Endothelial cell of umbilical vein (primary cell): ENCODE measurements around the gene CRP. TPM values are rescaled to one million over a fixed set of nuclear protein-coding genes. Genes with fewer than 3 reads are reported as not detected.

Experiments
- BruUV-seq: library from RNA; stranded (reverse); fragments of 400-500 nt; replicated peaks from 2 replicates; lab custom pipeline; 2021; lab: Mats Ljungman, UMichigan
- CTCF ChIA-PET: fragments of 300-600, 350-600 bp; sonication (Branson Sonifier 250); formaldehyde crosslinking; loops from one replicate; lab custom pipeline; 2021; ENCODE audit warnings: antibody characterized with exemption, inconsistent platforms; lab: Charles Lee
- POLR2A ChIA-PET: fragments of 300-600, 350-600 bp; sonication (Branson Sonifier 250); formaldehyde crosslinking; loops from one replicate; lab custom pipeline; 2021; ENCODE audit warnings: antibody characterized with exemption, inconsistent platforms; lab: Charles Lee
- DNase-seq: peaks from one replicate; pipeline ENCODE4 v3.0.0-alpha.2; 2011; ENCODE audit warnings: low read depth, low spot score
- FAIRE-seq: peaks from 2 replicates; lab custom pipeline; 2011; peaks lifted over from hg19 to GRCh38; lab: Jason Lieb, UNC
- H2AFZ ChIP-seq: 2 replicates; pipeline ENCODE4 v1.6.0; 2012; ENCODE audit warnings: low read depth, low read length, control low read depth, inconsistent platforms
- H3K27ac ChIP-seq: 2 replicates; pipeline ENCODE4 v1.5.1; 2011; ENCODE audit warnings: low read depth, mild to moderate bottlenecking, control low read depth, low read length, moderate library complexity; ENCODE audit not compliant: insufficient read depth
- H3K27me3 ChIP-seq, 2 experiments: 2 replicates each; pipeline versions ENCODE4 v1.6.0 to v1.6.1; 2011; ENCODE audit warnings: low read length in 2 of 2, mixed read lengths in 1 of 2; ENCODE audit not compliant: control insufficient read depth in 2 of 2, insufficient read depth in 2 of 2
- H3K36me3 ChIP-seq, 2 experiments: 2 replicates in 1 of 2; 3 replicates in 1 of 2; pipeline ENCODE4 v1.5.1; 2011; ENCODE audit warnings: low read length in 2 of 2, mild to moderate bottlenecking in 1 of 2, moderate library complexity in 1 of 2; ENCODE audit not compliant: control insufficient read depth in 2 of 2, insufficient read depth in 2 of 2; ENCODE audit errors: extremely low read depth in 1 of 2
- H3K4me1 ChIP-seq: 3 replicates; pipeline ENCODE4 v1.5.1; 2011; ENCODE audit warnings: mild to moderate bottlenecking, low read length; ENCODE audit not compliant: control insufficient read depth, insufficient read depth; ENCODE audit errors: extremely low read depth
- H3K4me2 ChIP-seq: 2 replicates; pipeline ENCODE4 v1.6.1; 2011; ENCODE audit warnings: low read length, control low read depth, mixed read lengths; ENCODE audit not compliant: insufficient read depth
- H3K4me3 ChIP-seq, 3 experiments: fragments of 200-600 bp in 1 of 3; sonication (generic), shearing (Covaris generic) in 1 of 3; replicated peaks in 1 of 3; 2 replicates each; pipeline ENCODE4 v1.5.1; 2011 to 2016; ENCODE audit warnings: control low read depth in 3 of 3, low read length in 3 of 3, mild to moderate bottlenecking in 2 of 3, inconsistent platforms in 1 of 3, low read depth in 1 of 3, moderate library complexity in 1 of 3; ENCODE audit not compliant: insufficient read depth in 1 of 3
- H3K79me2 ChIP-seq: 2 replicates; pipeline ENCODE4 v1.6.0; 2012; ENCODE audit warnings: low read length, inconsistent platforms; ENCODE audit not compliant: control insufficient read depth, insufficient read depth
- H3K9ac ChIP-seq: replicated peaks from 2 replicates; pipeline ENCODE3; 2011; ENCODE audit warnings: low read length, control low read depth; ENCODE audit not compliant: insufficient read depth; ENCODE audit errors: extremely low read depth
- H3K9me1 ChIP-seq: replicated peaks from 3 replicates; pipeline ENCODE4 v1.6.0; 2011; ENCODE audit warnings: mild to moderate bottlenecking, low read length; ENCODE audit not compliant: control insufficient read depth, insufficient read depth; ENCODE audit errors: extremely low read depth
- H3K9me3 ChIP-seq: replicated peaks from 2 replicates; pipeline ENCODE4 v1.5.1; 2012; ENCODE audit warnings: low read length, inconsistent platforms; ENCODE audit not compliant: control insufficient read depth, insufficient read depth
- H4K20me1 ChIP-seq: replicated peaks from 2 replicates; pipeline ENCODE3; 2011; ENCODE audit warnings: mild to moderate bottlenecking, low read length; ENCODE audit not compliant: control insufficient read depth, insufficient read depth; ENCODE audit errors: extremely low read depth
- FOS ChIP-seq: IDR thresholded peaks from 2 replicates; pipeline ENCODE4 v1.6.1; 2011; ENCODE audit warnings: mild to moderate bottlenecking, low read length, moderate library complexity, borderline replicate concordance; ENCODE audit not compliant: insufficient read depth
- GATA2 ChIP-seq: IDR thresholded peaks from 2 replicates; pipeline ENCODE4 v1.7.0; 2011; ENCODE audit warnings: low read depth, mild to moderate bottlenecking, moderate library complexity, mixed read lengths, low read length; ENCODE audit not compliant: insufficient read length, insufficient read depth
- JUN ChIP-seq: IDR thresholded peaks from 2 replicates; pipeline ENCODE4 v1.6.1; 2011; ENCODE audit warnings: borderline replicate concordance, low read depth; ENCODE audit not compliant: insufficient read length, insufficient read depth
- MYC ChIP-seq: IDR thresholded peaks from one replicate; pipeline ENCODE4 v1.6.1; 2011; ENCODE audit warnings: mild to moderate bottlenecking, low read depth, low read length
- POLR2A ChIP-seq: IDR thresholded peaks from 2 replicates; pipeline ENCODE4 v1.6.1; 2012; ENCODE audit warnings: low read depth, mild to moderate bottlenecking, control low read depth, low read length
- POLR2AphosphoS5 ChIP-seq: IDR thresholded peaks from 2 replicates; pipeline ENCODE4 v1.6.1; 2012; ENCODE audit warnings: low read depth, mild to moderate bottlenecking, control low read depth, low read length, moderate library complexity; ENCODE audit not compliant: insufficient read depth
- dilution Hi-C: fragments of 300-500 bp; cut with MboI; formaldehyde crosslinking; loops from one replicate; pipeline ENCODE4 v1.15.0; 2019; ENCODE audit warnings: low sequenced_read_pairs; ENCODE audit not compliant: extremely low pct_ligation_motif_present
- intact Hi-C: fragments of 100-400 bp; cut with micrococcal nuclease; formaldehyde crosslinking; loops from one replicate; pipeline ENCODE4 v1.10.0; 2022
- polyA plus RNA-seq, 4 experiments: library from polyadenylated mRNA; depleted of rRNA in 3 of 4; stranded (reverse) in 3 of 4; unstranded in 1 of 4; fragments of >200 nt; gene quantifications; 2 replicates each; pipeline versions ENCODE4 v1.2.1 to v1.2.3, GENCODE V29; 2011 to 2012; ENCODE audit warnings: missing spikeins in 1 of 4
- total RNA-seq: library from RNA; stranded (reverse); gene quantifications from 2 replicates; pipeline ENCODE4 v1.2.3, GENCODE V29; 2021
- TF ChIP-seq, protein P1 (sequence below): IDR thresholded peaks from 2 replicates; pipeline ENCODE4 v1.6.1; 2011; ENCODE audit not compliant: insufficient read depth, insufficient read length
- TF ChIP-seq, protein P2 (sequence below), 2 donors: IDR thresholded peaks; 1 replicate in 1 of 2; 2 replicates in 1 of 2; pipeline ENCODE4 v1.5.1; 2011; ENCODE audit warnings: low read length in 2 of 2, mild to moderate bottlenecking in 2 of 2, moderate library complexity in 2 of 2, control low read depth in 1 of 2, inconsistent platforms in 1 of 2, low read depth in 1 of 2; ENCODE audit not compliant: insufficient read depth in 1 of 2; ENCODE audit errors: extremely low read depth in 1 of 2

CRP gene
- total and polyA plus RNA-seq, 2 donors (not counting 3 experiments of a cell fraction or from before 2014, with no cell fraction given), result not detected

- TF ChIP-seq POLR2A (no peak), JUN (no peak), MYC (no peak), POLR2AphosphoS5 (no peak), FOS (no peak), GATA2 (no peak)
- TF ChIP-seq, protein P1, sequence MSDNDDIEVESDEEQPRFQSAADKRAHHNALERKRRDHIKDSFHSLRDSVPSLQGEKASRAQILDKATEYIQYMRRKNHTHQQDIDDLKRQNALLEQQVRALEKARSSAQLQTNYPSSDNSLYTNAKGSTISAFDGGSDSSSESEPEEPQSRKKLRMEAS, result no peak
- TF ChIP-seq, protein P2, sequence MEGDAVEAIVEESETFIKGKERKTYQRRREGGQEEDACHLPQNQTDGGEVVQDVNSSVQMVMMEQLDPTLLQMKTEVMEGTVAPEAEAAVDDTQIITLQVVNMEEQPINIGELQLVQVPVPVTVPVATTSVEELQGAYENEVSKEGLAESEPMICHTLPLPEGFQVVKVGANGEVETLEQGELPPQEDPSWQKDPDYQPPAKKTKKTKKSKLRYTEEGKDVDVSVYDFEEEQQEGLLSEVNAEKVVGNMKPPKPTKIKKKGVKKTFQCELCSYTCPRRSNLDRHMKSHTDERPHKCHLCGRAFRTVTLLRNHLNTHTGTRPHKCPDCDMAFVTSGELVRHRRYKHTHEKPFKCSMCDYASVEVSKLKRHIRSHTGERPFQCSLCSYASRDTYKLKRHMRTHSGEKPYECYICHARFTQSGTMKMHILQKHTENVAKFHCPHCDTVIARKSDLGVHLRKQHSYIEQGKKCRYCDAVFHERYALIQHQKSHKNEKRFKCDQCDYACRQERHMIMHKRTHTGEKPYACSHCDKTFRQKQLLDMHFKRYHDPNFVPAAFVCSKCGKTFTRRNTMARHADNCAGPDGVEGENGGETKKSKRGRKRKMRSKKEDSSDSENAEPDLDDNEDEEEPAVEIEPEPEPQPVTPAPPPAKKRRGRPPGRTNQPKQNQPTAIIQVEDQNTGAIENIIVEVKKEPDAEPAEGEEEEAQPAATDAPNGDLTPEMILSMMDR (IDR thresholded peaks at IDR 0.05; ENCODE audit: extremely low read depth in 1 of 2, insufficient read depth in 1 of 2, low read depth in 1 of 2, low read length in 2 of 2), result no peak
- no peak for FAIRE-seq
- ChIA-PET CTCF (no interaction called here), POLR2A (no interaction called here)
- H3K4me3 ChIP-seq, result no peak overlapping the region
- H3K4me1 ChIP-seq, result no peaks in the 10 kb centered on the region
- no peaks in the 10 kb centered on the region for H3K9me1 ChIP-seq
- no peaks in the 10 kb centered on the region for H3K36me3 ChIP-seq
- no peak for DNase-seq
- H3K27ac ChIP-seq, result no peak overlapping the region
- no peak overlapping the region for H2AFZ ChIP-seq
- H3K9me3 ChIP-seq, result no peaks in the 10 kb centered on the region
- no peaks in the 10 kb centered on the region for H3K79me2 ChIP-seq
- BruUV-seq, result no TSS peak
- H3K9ac ChIP-seq, result no peak overlapping the region
- no peaks in the 10 kb centered on the region for H3K27me3 ChIP-seq
- intact Hi-C loops, result no loop called here
- H4K20me1 ChIP-seq, result no peaks in the 10 kb centered on the region
- no peak overlapping the region for H3K4me2 ChIP-seq
- dilution Hi-C loops, result no loop called here
Measured at GRCh38 chr1:159663552-159663951, 50.8 kb downstream of the CRP start.

Other genes starting within 250 kb of the CRP start
- not detected in 2 replicates for gene OR10J5, start 178.6 kb downstream of the CRP start, total RNA-seq
- gene OR10J5, start 178.6 kb downstream of the CRP start, polyA plus RNA-seq, result not detected in 2 replicates
- not detected in 2 replicates for gene APCS, start 126.8 kb downstream of the CRP start, total RNA-seq
- gene APCS, start 126.8 kb downstream of the CRP start, polyA plus RNA-seq, result not detected in 2 replicates
- gene DUSP23, start 66.4 kb upstream of the CRP start, total RNA-seq, result 82.5 and 126 TPM in 2 replicates
- gene DUSP23, start 66.4 kb upstream of the CRP start, polyA plus RNA-seq, result 197 and 295 TPM in 2 replicates
- not detected in 2 replicates for gene FCRL6, start 87.8 kb upstream of the CRP start, total RNA-seq
- 0.06 and 0.25 TPM in 2 replicates for gene FCRL6, start 87.8 kb upstream of the CRP start, polyA plus RNA-seq
- not detected in 2 replicates for gene SLAMF8, start 112.3 kb upstream of the CRP start, total RNA-seq
- not detected in 2 replicates for gene SLAMF8, start 112.3 kb upstream of the CRP start, polyA plus RNA-seq
- 0.18 TPM in 1 of 2 replicates, not detected in the other for gene VSIG8, start 148.1 kb upstream of the CRP start, total RNA-seq
- gene VSIG8, start 148.1 kb upstream of the CRP start, polyA plus RNA-seq, result not detected in 2 replicates
- 2.1 and 2.5 TPM in 2 replicates for gene CFAP45, start 185.6 kb upstream of the CRP start, total RNA-seq
- 0.13 and 0.25 TPM in 2 replicates for gene CFAP45, start 185.6 kb upstream of the CRP start, polyA plus RNA-seq
- gene TAGLN2, start 210.9 kb upstream of the CRP start, total RNA-seq, result 646 and 750 TPM in 2 replicates
- 1,279 and 1,305 TPM in 2 replicates for gene TAGLN2, start 210.9 kb upstream of the CRP start, polyA plus RNA-seq
- gene IGSF9, start 231.0 kb upstream of the CRP start, total RNA-seq, result 0.15 and 0.16 TPM in 2 replicates
- gene IGSF9, start 231.0 kb upstream of the CRP start, polyA plus RNA-seq, result 0.10 and 0.15 TPM in 2 replicates
- gene SLAMF9, start 239.6 kb upstream of the CRP start, total RNA-seq, result not detected in 2 replicates
- not detected in 2 replicates for gene SLAMF9, start 239.6 kb upstream of the CRP start, polyA plus RNA-seq